Tibial nerve (tissue), 4 donors: Measurements from ENCODE around the gene GPRC5B.

Experiments used
- CTCF ChIP-seq, 5 experiments: fragments of 200-600 bp in 3 of 5; fragments of 450-650 bp in 2 of 5; sonication (generic) in 3 of 5; IDR thresholded peaks; one replicate each; pipeline ENCODE4 v1.5.1; 2016 to 2019; ENCODE audit warnings: antibody characterized with exemption in 5 of 5, mild to moderate bottlenecking in 3 of 5, moderate library complexity in 2 of 5
- EP300 ChIP-seq, 2 donors: sonication (generic); formaldehyde crosslinking; IDR thresholded peaks; one replicate each; pipeline ENCODE4 v1.6.1; 2017; ENCODE audit warnings: antibody characterized with exemption in 2 of 2, mild to moderate bottlenecking in 1 of 2

- no peak for TF ChIP-seq CTCF (IDR thresholded peaks at IDR 0.05)
- TF ChIP-seq EP300 (IDR thresholded peaks at IDR 0.05) = no peak
Measured at GRCh38 chr16:19853742-19854542, 30.7 kb downstream of the GPRC5B start.
